H9 (cell line): ENCODE data around the gene WDR7. TPM values are rescaled to one million over a fixed set of nuclear protein-coding genes. Genes with fewer than 3 reads are reported as not detected.

Experiments used
- DNase-seq: peaks from one replicate; pipeline ENCODE4 v3.0.0-alpha.2; 2017
- H2AFZ ChIP-seq: one replicate; pipeline ENCODE4 v1.6.1; 2013; ENCODE audit warnings: mild to moderate bottlenecking, low read length, control low read depth, moderate library complexity
- H2AK5ac ChIP-seq: 2 replicates; pipeline ENCODE4 v1.6.1; 2013; ENCODE audit warnings: low read length, control low read depth, mixed read lengths; ENCODE audit not compliant: insufficient read length
- H2BK120ac ChIP-seq: one replicate; pipeline ENCODE4 v1.6.1; 2013; ENCODE audit warnings: low read depth, mild to moderate bottlenecking, low read length, control low read depth, inconsistent platforms; ENCODE audit not compliant: poor library complexity, severe bottlenecking
- H2BK12ac ChIP-seq: 2 replicates; pipeline ENCODE4 v1.6.1; 2013; ENCODE audit warnings: low read length, control low read depth, mixed read lengths, low read depth; ENCODE audit not compliant: insufficient read length
- H2BK15ac ChIP-seq: 2 replicates; pipeline ENCODE4 v1.6.1; 2013; ENCODE audit warnings: low read depth, low read length, control low read depth
- H2BK20ac ChIP-seq: one replicate; pipeline ENCODE4 v1.6.1; 2013; ENCODE audit warnings: low read depth, mild to moderate bottlenecking, low read length, control low read depth, inconsistent platforms; ENCODE audit not compliant: poor library complexity, severe bottlenecking
- H2BK5ac ChIP-seq: 2 replicates; pipeline ENCODE4 v1.6.1; 2013; ENCODE audit warnings: low read length, control low read depth, mixed read lengths; ENCODE audit not compliant: insufficient read length
- H3K14ac ChIP-seq: 2 replicates; pipeline ENCODE4 v1.6.1; 2013; ENCODE audit warnings: low read length, control low read depth; ENCODE audit not compliant: insufficient read depth
- H3K18ac ChIP-seq: 2 replicates; pipeline ENCODE4 v1.6.1; 2013; ENCODE audit warnings: low read depth, mild to moderate bottlenecking, mixed read lengths, low read length, control low read depth; ENCODE audit not compliant: insufficient read length
- H3K23ac ChIP-seq: 2 replicates; pipeline ENCODE4 v1.6.1; 2013; ENCODE audit warnings: low read length, control low read depth, mixed read lengths, low read depth; ENCODE audit not compliant: insufficient read length
- H3K23me2 ChIP-seq: 2 replicates; pipeline ENCODE4 v1.6.1; 2013; ENCODE audit warnings: low read depth, mild to moderate bottlenecking, mixed read lengths, low read length, control low read depth; ENCODE audit not compliant: insufficient read length, poor library complexity, severe bottlenecking
- H3K27ac ChIP-seq: 2 replicates; pipeline ENCODE4 v1.5.1; 2013; ENCODE audit warnings: low read length, control low read depth, mixed read lengths, low read depth; ENCODE audit not compliant: insufficient read length
- H3K27me3 ChIP-seq: 2 replicates; pipeline ENCODE4 v1.6.1; 2013; ENCODE audit warnings: low read length, control low read depth, inconsistent platforms; ENCODE audit not compliant: insufficient read depth
- H3K4ac ChIP-seq: 2 replicates; pipeline ENCODE4 v1.6.1; 2013; ENCODE audit warnings: low read depth, mild to moderate bottlenecking, control low read depth, inconsistent platforms, low read length, moderate library complexity
- H3K4me1 ChIP-seq: 2 replicates; pipeline ENCODE4 v1.6.1; 2013; ENCODE audit warnings: low read length, control low read depth, inconsistent platforms; ENCODE audit not compliant: insufficient read depth
- H3K4me2 ChIP-seq: 2 replicates; pipeline ENCODE4 v1.6.1; 2013; ENCODE audit warnings: low read length, control low read depth, mixed read lengths; ENCODE audit not compliant: insufficient read length, insufficient read depth
- H3K56ac ChIP-seq: 2 replicates; pipeline ENCODE4 v1.6.1; 2013; ENCODE audit warnings: low read depth, mild to moderate bottlenecking, mixed read lengths, low read length, control low read depth; ENCODE audit not compliant: insufficient read length
- H3K79me1 ChIP-seq: 2 replicates; pipeline ENCODE4 v1.6.1; 2013; ENCODE audit warnings: low read depth, mild to moderate bottlenecking, moderate library complexity, low read length, control low read depth, inconsistent platforms; ENCODE audit not compliant: insufficient read depth, poor library complexity, severe bottlenecking
- H3K79me2 ChIP-seq: 2 replicates; pipeline ENCODE4 v1.6.1; 2013; ENCODE audit warnings: low read length, control low read depth, inconsistent platforms; ENCODE audit not compliant: insufficient read depth
- H3K9ac ChIP-seq: 2 replicates; pipeline ENCODE4 v1.6.1; 2013; ENCODE audit warnings: low read length, control low read depth, mixed read lengths; ENCODE audit not compliant: insufficient read length; ENCODE audit errors: extremely low read depth
- H3K9me3 ChIP-seq: one replicate; pipeline ENCODE4 v1.6.1; 2013; ENCODE audit warnings: low read depth, low read length, inconsistent platforms; ENCODE audit not compliant: control insufficient read depth
- H3T11ph ChIP-seq: one replicate; pipeline ENCODE4 v1.6.1; 2013; ENCODE audit warnings: mild to moderate bottlenecking, low read length, control low read depth, inconsistent platforms
- H4K20me1 ChIP-seq: one replicate; pipeline ENCODE4 v1.6.1; 2013; ENCODE audit not compliant: control insufficient read depth, insufficient read length, insufficient read depth
- H4K5ac ChIP-seq: 2 replicates; pipeline ENCODE4 v1.6.1; 2013; ENCODE audit warnings: low read depth, mild to moderate bottlenecking, mixed read lengths, low read length, control low read depth; ENCODE audit not compliant: insufficient read length
- H4K8ac ChIP-seq: replicated peaks from 2 replicates; pipeline ENCODE4 v1.6.1; 2013; ENCODE audit warnings: low read length, control low read depth, mixed read lengths, low read depth; ENCODE audit not compliant: insufficient read length
- H4K91ac ChIP-seq: 2 replicates; pipeline ENCODE4 v1.6.1; 2013; ENCODE audit warnings: low read depth, mild to moderate bottlenecking, moderate library complexity, mixed read lengths, low read length, control low read depth; ENCODE audit not compliant: insufficient read length
- H3K27ac Mint-ChIP-seq, 3 experiments: 2 replicates in 2 of 3; 3 replicates in 1 of 3; pipeline ENCODE4 v1.8.0; 2020 to 2021; ENCODE audit warnings: mixed read lengths in 3 of 3, mild to moderate bottlenecking in 1 of 3, moderate library complexity in 1 of 3
- H3K27me3 Mint-ChIP-seq: 2 replicates; pipeline ENCODE4 v1.8.0; 2021; ENCODE audit warnings: low read depth, mild to moderate bottlenecking, moderate library complexity, mixed read lengths
- H3K36me3 Mint-ChIP-seq, 3 experiments: 2 replicates in 2 of 3; 3 replicates in 1 of 3; pipeline ENCODE4 v1.8.0; 2020 to 2021; ENCODE audit warnings: low read depth in 3 of 3, mixed read lengths in 3 of 3; ENCODE audit not compliant: insufficient read depth in 1 of 3
- H3K4me1 Mint-ChIP-seq, 2 experiments: 2 replicates each; pipeline ENCODE4 v1.8.0; 2020; ENCODE audit warnings: mixed read lengths in 2 of 2
- H3K4me3 Mint-ChIP-seq, 2 experiments: 2 replicates in 1 of 2; 3 replicates in 1 of 2; pipeline ENCODE4 v1.8.0; 2020 to 2021; ENCODE audit warnings: mild to moderate bottlenecking in 2 of 2, mixed read lengths in 2 of 2, moderate library complexity in 1 of 2
- H3K9me3 Mint-ChIP-seq, 2 experiments: 2 replicates in 1 of 2; 3 replicates in 1 of 2; pipeline ENCODE4 v1.8.0; 2020; ENCODE audit warnings: mild to moderate bottlenecking in 2 of 2, mixed read lengths in 2 of 2, moderate library complexity in 1 of 2
- CTCF ChIP-seq: fragments of 200-600 bp; sonication (generic); conservative IDR thresholded peaks from 3 replicates; pipeline ENCODE4 v1.8.0; 2021; ENCODE audit warnings: antibody characterized with exemption, mild to moderate bottlenecking
- WGBS: extraction: QIAGEN DNeasy Blood & Tissue Kit; methylation state at CpG from one replicate; pipeline ENCODE4 v1.1.7; 2013; ENCODE audit warnings: missing lambda C conversion rate, low lambda C conversion rate, mixed read lengths; ENCODE audit not compliant: insufficient read length; ENCODE audit errors: extremely low coverage; 5-methylcytosine and 5-hydroxymethylcytosine counted together
- total RNA-seq: library from RNA; stranded (reverse); gene quantifications from 2 replicates; pipeline ENCODE4 v1.2.1, GENCODE V29; 2021

The WDR7 gene
- total RNA-seq, 1 experiment from 2014 or later: 14.8 TPM

- H2BK120ac ChIP-seq: no peak overlapping the region
- no peak overlapping the region for H3K18ac ChIP-seq
- H2BK12ac ChIP-seq: no peak overlapping the region
- H3K27me3 ChIP-seq: no peaks in the 10 kb centered on the region
- peaks cover 23% of the 10 kb centered on the region in 2 experiments for H3K4me1 Mint-ChIP-seq
- no peak overlapping the region for H4K5ac ChIP-seq
- H3K79me1 ChIP-seq: no peaks in the 10 kb centered on the region
- H3K9me3 ChIP-seq: no peaks in the 10 kb centered on the region
- no peaks in the 10 kb centered on the region for H3K79me2 ChIP-seq
- H2AFZ ChIP-seq: no peak overlapping the region
- no peak overlapping the region for H2BK5ac ChIP-seq
- H3K9me3 Mint-ChIP-seq: no peaks in the 10 kb centered on the region
- no peaks in the 10 kb centered on the region for H3K36me3 Mint-ChIP-seq
- H3K23me2 ChIP-seq: no peaks in the 10 kb centered on the region
- H3K4me1 ChIP-seq: peaks cover 5% of the 10 kb centered on the region; the same call in 1 of the 2 replicates
- no peak overlapping the region for H2BK15ac ChIP-seq
- H3K27ac Mint-ChIP-seq: no peak overlapping the region
- H4K8ac ChIP-seq: no peak overlapping the region
- H3K27me3 Mint-ChIP-seq: no peaks in the 10 kb centered on the region
- H2AK5ac ChIP-seq: no peak overlapping the region
- no peak overlapping the region for H3K27ac ChIP-seq
- no peak overlapping the region for H3T11ph ChIP-seq
- no peak overlapping the region for H3K4me3 Mint-ChIP-seq
- no peak for TF ChIP-seq CTCF
- no peaks in the 10 kb centered on the region for H4K20me1 ChIP-seq
- H3K4me2 ChIP-seq: no peak overlapping the region
- DNase-seq: no peak
- no peak overlapping the region for H3K14ac ChIP-seq
- WGBS: no CpG with 5 or more reads among the region's 7 CpGs
- H2BK20ac ChIP-seq: no peak overlapping the region
- no peak overlapping the region for H3K4ac ChIP-seq
- no peak overlapping the region for H4K91ac ChIP-seq
- no peak overlapping the region for H3K23ac ChIP-seq
- no peak overlapping the region for H3K56ac ChIP-seq
- H3K9ac ChIP-seq: no peak overlapping the region
Observed at GRCh38 chr18:57015451-57015850, 364.3 kb downstream of the WDR7 start.
